GM18511 (cell line): ENCODE results near the gene C19orf73.
"Not testable (repeated sequence)": the region's sequence is repeated elsewhere in the genome, so short reads cannot be mapped to it uniquely, and the experiment has no call there.

Source experiments
- ATAC-seq: cut with Tn5 transposase; IDR thresholded peaks from one replicate; pipeline ENCODE4 v1.9.1; 2021; ENCODE audit warnings: mild to moderate bottlenecking, moderate library complexity; ENCODE audit not compliant: unreplicated experiment

C19orf73 gene

DNA sequence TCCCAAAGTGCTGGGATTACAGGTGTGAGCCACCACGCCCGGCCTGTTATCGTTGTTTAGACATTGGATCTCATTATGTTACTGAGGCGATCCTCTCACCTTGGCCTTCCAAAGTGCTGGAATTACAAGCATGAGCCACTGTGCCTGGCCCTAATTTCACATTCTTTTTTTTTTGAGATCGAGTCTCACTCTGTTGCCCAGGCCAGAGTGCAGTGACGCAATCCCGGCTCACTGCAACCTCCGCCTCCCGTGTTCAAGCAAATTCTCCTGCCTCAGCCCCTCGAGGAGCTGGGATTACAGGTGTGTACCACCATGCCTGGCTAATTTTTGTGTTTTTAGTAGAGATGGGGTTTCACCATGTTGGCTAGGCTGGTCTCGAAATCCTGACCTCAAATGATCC, 4.3 kb upstream of the C19orf73 start:
- ATAC-seq: not testable (repeated sequence)

DNA sequence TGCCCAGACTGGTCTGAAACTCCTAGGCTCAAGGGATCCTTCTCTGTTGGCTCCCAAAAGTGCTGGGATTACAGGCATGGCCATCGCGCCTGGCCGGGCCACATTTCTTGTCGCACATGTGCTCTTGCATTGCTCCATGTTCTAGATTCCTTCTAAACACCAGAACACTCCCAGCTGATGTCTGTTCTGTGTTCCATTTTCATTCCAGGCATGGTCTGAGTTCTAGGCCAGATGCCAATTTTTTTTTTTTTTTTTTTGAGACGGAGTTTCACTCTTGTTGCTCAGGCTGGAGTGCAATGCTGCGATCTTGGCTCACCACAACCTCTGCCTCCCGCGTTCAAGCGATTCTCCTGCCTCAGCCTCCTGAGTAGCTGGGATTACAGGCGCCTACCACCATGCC, 2.9 kb upstream of the C19orf73 start:
- not testable (repeated sequence) for ATAC-seq

DNA sequence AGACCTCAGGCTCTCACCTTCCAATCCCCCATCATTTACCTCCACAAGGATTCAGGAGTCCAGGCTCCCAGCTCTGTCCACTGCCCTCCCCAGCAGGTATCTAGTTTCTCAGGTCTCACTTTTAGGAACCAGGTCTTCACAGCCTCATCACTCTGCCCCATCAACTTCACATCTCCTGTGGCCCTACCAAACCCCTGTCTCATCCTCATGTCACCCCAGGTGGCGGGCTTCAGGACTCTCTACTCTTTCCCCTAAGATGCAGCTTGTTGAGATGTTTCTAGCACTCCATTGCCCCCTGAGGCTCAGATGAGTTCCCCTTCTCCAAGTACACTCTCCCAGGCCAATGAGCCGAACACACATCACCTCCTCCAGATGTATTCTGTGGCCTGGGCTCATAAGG, 1.9 kb upstream of the C19orf73 start:
- no peak for ATAC-seq

DNA sequence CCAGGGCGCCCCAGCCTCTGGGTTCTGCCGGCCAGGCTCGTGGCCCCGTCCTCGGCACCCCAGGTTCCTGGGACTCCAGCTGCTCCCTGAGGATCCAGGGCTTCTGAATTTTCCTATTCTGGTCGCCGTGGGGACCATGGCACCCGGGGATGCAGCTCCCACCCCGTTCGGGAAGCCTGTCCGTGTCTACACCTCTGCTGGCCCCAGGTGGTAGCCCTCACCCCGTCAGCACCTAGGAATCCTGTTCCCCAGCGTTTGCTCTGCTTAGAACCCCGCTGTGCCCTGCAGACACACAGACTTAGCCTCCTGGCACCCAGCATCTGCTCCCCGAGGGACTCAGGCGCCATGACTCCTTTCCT, 1.4 kb upstream of the C19orf73 start:
- no peak for ATAC-seq

DNA sequence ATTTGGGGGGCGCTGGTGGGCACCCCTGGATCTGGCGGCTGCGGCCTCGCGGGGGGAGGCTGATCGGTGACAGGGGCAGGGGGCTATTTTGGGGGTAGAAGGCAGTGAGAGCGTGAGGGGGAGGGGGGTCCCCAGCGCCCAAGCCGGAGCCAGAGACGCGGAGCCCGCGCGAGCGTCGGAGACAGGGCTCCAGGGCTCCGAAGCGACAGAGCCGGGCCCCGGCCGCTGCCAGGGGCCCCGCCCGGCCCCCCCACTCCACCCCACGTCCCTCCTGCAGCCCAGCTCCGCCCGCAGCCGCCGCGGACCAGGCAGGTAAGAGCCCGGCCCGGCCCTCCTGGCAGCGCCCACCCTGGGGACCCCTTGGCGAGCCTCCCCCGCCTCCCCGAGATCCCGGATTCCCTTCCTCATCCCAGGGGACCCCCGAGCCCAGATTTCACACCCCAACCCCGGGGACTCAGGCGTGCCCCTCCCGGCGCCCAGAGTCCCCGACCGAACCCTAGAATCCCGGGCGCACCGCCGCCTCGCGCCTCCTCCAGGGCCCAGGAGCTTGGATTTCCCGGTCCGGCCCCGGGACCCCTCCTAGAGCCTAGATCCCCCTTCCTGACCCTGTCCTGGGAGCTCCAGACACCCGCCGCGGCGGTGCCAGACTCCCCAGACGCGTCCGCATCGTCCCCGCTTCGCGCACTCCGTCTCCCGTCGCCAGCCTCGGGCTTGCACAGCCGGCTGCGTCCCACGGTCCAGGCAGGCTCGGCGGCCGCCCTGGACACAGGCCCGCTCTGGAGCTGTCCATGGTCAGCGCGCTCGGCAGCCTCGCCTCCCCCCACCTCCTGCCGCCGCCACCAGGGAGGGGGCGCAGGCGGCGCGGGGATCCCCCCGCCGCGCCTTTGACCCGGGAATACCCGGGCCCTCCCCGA, 725 bp upstream of the C19orf73 start, which contains the start of gene PPFIA3:
Gene PPFIA3 (plus strand): TSS at position 134 of the 914 bp plus-strand sequence. CDS start 8,330 bp downstream, outside the sequence.
- ATAC-seq: no peak

DNA sequence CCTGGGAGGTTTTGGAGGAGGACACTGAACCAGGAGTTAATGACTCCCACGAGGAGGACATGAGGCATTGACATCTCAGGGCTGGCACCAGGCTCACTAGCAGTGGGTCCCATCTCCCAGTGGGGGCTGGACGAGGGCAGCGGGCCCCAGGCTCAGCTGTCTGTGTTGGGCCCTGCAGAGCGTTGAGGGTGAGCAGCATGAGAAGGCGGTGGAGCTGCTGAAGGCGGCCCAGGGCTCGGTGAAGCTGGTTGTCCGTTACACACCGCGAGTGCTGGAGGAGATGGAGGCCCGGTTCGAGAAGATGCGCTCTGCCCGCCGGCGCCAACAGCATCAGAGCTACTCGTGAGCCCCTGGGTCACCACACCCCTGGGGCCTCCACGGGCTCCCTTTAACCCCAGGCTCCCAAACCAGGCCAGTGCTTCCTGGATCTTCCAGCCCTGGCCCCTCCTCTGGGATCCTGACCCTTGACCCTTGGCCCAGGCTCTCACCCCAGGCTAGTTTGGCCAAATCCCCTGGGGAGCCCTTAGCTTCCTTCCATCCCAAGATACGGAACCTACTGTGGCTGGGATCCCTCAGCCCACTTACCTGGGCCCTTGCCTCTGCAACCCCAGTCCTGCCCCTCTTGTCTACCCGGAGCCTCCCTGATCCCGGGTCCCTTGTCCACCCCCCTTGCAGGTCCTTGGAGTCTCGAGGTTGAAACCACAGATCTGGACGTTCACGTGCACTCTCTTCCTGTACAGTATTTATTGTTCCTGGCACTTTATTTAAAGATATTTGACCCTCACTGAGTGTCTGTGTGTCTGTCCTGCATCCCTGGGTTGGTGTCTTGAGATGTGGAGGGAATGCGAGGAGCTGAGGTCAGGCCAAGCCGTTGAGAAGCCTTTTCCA, 1.0 kb downstream of the C19orf73 start:
- no peak for ATAC-seq

DNA sequence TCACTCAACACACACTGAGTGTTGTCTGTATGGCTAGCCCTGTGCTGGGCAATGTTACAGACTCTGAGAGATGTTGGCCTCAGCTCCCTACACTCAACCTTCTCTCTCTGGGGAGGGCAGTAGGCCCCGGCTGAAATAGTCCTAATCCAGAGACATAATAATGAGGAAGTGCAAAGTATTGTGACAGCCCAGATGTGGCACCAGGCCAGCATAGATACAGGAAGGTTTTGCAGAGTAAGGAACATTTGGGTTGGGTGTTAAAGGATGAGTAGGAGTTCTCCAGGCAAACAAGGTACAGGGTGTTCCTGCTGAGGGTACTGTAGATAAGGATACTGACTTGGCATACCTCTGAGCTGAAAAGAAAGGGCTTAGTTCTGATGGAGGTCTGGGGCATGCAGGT, 2.4 kb downstream of the C19orf73 start:
- ATAC-seq: no peak

DNA sequence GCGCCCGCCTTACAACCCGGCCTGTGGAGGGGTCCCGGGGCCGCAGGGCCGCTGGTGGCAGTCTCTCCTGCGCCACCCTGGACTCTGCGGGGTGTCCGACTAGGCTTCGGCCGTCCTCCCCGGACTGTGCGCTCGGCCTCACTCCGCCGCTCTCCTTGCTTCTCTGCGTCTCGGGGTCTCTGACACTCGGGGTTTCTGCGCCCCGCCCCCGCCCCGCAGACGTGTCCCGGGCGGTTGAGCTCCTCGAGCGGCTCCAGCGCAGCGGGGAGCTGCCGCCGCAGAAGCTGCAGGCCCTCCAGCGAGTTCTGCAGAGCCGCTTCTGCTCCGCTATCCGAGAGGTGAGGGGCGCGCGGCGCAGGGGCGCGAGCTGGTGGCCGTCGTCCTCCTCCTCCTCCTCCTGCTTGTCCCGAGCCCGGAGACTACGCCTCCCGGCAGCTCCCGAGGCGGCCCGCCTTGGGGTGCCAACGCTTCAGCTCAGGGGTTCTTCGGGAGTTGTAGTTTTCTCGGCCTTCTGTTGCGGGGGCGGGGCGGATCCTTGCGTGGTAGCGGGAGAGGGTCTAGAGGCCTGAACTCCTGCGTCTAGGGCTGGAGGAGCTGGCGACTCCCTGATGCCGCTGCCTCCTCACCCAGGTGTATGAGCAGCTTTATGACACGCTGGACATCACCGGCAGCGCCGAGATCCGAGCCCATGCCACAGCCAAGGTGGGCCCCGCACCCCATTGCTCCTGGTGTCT, 4.1 kb downstream of the C19orf73 start:
- ATAC-seq: no peak

DNA sequence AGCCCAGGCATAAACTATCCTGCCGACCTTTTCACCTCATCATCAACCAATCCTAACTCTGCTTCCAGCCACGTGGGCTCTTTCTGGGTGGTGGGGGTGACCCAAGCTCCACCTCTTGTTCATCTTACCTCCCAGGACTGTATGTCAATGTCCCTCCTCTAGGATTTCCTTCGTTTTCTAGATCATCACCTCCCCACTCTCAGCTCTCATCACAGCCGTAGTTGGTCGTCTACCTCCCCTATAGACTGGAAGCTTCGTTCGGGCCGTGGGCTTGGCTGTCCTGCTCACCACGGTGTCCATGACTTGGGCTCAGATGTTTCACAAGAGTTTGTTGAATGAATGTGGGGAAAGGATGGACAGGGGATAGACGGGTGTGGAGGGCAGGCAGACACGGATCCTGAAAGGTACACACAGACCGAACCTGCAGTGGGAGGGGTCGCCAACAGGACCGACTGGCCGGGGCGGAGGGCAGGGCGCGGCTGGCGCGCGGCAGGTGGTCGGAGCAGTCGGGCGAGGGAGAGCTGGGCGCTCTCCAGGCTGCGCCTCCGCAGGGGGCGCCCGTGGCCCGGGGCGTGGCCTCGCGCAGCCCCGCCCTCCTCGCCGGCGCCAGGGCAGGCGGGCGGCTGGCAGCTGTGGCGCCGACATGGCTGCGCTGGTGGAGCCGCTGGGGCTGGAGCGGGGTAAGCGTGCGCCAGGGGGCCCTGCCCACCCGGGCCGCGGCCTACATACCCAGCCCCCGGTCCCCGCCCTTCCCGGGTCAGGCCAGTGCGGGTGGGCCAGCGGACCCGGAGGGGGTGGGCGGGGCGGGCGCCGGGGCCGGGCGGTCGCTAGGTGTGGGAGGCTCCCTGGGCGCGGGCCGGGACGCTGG, 4.9 kb downstream of the C19orf73 start, which contains the start of gene LIN7B:
Gene LIN7B (plus strand): TSS at position 609 of the 868 bp plus-strand sequence. CDS start 35 bp downstream, at position 644.
- peak; percentile 63 for ATAC-seq

DNA sequence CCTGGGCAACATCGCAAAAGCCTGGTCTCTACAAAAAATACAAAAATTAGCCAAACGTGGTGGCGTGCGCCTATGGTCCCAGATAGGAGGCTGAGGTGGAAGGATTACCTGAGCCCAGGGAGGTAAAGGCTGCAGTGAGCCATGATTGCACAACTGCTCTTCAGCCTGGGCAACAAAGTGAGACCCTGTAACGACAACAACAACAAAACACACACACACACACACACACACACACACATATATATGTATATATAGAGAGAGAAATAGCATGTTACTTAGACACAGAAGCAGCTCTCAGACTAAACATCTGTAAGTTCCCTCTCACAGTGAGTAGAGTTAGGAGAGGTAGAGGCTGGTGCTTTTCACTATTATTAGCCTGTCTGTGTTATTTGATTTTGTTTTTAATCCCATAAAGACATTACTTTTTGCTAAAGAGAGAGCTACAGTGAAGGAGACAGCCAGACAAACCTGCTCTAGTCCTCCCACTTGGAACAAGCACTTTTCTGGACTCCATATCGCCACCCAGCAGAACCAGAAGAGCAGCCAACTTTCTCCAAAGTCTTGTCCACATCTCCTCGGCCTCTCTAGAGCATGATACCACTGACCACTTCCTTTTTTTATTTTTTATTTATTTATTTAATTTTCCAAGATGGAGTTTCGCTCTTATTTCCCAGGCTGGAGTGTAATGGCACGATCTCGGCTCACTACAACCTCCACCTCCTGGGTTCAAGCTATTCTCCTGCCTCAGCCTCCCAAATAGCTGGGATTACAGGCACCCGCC, 7.5 kb downstream of the C19orf73 start:
- ATAC-seq: no peak

DNA sequence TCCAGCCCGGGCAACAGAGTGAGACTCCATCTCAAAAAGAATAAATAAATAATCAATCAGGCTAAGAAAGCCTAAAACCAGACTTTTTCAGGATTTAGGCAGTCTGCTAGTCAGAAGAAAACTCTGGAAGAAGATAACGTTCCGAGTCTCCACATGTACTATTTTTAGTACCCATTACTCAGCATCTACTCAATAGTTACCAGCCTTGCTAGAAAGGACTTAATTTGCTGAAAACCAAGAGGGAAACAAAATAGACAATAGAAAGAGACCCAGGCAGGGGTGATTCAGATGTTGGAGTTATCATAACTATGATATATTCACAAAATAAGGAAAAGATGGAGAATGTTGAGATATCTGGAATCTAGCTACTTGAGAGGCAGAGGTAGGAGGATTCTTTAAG, 8.4 kb downstream of the C19orf73 start:
- no peak for ATAC-seq

DNA sequence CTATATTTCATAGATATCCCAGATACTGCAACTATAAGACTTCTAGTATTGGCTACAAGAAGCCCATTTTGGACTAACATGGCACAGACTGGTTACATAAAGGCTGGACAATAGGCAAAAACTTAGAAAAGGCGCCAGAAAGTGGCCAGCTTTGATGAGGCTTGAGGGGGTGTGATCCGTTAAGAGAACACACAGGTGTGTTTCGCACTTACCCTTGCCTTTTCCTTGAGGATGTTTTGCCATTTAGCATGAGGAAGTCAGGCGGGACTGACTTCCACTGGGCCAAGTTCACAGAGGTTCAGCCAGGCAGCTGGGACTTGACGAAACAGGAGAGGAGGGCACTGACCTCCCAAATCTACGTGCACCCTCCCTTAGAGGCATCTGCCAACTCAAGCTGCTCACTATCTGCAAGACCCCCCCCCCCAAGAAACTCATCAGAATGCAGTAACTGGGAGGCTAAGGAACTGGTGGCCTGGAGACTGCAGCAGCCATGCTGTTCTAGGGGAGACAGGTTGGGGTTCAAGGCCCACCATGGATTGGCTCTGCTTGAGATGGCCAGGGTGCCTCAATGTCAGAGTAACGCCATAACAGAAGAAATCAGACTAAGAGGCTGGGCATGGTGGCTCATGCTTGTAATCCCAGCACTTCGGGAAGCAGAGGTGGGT, 9.2 kb downstream of the C19orf73 start:
- ATAC-seq: no peak

DNA sequence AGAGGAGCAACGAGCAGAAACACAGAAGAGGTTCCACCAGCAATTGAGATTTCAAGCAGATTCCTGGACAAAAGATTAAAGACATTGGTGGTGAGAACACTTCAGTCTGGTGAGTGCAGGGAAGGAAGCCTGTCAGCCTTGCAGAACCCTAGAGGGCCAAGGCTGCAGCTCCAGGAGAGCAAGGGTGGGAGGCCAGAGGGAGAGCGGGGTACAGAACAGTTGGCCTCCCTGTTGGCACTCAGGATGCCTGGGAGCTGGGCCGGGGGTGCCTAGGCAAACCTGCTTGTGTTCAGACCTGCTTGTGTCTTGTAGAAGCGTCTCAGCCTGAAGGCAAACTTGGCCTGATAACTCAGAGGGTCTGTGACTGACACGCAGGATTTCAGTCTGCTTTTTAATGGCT, 9.9 kb downstream of the C19orf73 start:
- ATAC-seq: no peak

DNA sequence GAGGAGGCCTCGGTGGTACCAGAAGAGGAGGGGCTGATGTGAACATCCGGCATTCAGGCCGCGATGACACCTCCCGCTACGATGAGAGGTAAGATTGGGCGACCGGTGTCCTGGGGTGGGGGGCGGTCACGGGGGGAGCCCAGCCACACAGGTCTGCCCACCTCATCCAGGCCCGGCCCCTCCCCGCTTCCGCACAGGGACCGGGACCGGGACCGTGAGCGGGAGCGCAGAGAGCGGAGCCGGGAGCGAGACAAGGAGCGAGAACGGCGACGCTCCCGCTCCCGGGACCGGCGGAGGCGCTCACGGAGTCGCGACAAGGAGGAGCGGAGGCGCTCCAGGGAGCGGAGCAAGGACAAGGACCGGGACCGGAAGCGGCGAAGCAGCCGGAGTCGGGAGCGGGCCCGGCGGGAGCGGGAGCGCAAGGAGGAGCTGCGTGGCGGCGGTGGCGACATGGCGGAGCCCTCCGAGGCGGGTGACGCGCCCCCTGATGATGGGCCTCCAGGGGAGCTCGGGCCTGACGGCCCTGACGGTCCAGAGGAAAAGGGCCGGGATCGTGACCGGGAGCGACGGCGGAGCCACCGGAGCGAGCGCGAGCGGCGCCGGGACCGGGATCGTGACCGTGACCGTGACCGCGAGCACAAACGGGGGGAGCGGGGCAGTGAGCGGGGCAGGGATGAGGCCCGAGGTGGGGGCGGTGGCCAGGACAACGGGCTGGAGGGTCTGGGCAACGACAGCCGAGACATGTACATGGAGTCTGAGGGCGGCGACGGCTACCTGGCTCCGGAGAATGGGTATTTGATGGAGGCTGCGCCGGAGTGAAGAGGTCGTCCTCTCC, 11.1 kb downstream of the C19orf73 start:
- no peak for ATAC-seq

DNA sequence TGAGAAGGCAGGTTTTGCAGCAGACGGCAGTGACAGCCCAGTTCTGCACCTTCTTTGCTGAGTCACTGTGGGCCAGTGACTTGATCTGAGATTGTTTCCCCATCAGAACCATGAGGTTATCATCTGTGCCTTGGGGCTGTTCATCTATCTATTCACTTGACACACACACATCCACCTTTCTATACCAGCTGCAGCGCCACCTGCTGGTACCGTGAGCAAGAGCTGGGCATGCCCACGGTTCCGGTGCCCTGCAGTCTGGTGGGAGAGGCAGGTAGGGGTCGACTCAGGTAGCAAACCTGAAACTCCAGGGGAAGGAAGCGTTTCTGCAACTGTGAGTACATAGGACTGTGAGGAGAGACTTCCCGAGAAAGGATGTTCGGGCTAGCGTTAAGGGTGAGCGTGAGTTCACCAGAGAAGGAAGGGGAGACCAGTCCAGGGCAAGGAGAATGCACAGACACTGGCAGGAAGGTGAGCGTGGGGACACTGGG, 12.3 kb downstream of the C19orf73 start:
- ATAC-seq: no peak

DNA sequence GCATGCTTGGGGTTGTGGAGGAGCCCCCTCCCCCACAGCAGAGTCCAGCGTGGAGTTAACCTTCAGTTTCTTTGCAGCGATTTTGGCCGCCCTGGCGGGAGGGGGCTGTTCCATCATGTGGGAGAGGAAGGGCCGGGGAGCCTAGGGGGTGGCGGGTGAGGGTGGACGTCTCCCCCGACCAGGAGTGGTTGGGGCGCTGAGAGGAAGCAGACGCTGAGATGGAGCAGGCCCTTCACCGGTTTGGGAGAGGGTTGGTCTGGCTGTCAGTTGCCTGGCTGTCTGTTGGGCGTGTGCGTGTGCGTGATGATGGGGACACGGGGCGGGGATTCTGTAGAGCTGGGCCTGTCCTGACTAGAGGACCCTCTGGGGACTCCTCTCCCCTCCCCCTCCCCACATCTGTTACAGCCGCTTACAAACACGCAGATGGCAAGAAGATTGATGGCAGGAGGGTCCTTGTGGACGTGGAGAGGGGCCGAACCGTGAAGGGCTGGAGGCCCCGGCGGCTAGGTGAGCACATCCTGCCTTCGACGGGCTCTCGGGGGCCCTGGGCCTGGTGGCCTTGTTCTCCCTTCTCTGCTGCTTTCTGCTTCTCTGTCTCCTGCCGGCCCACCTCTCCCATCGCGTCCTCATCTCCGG, 14.6 kb downstream of the C19orf73 start:
- no peak for ATAC-seq
